ENCODE data around the gene KRTAP5-3.

KRTAP5-3 gene

DNA sequence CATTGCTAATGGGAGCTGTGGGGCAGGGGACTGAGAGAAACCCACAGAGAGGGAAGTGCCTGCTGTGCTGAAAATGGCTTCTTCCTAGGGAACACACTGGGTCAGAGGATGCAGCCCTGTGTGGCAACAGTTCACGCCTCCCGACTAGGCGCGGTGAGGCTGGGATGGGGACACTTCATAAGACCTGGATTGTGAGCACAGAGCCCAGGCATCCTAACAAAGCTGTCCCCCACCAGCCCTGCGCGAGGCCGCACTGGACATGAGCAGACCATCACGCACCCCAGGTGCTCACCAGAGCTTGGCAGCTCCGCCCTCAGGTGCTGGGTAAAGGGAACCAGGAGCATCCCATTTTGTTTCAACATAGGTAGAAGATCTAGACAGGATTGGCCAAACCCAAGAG, 15.5 kb upstream of the KRTAP5-3 start:
- TF ChIP-seq ZIC2 (tag by site-specific recombination; IDR thresholded peaks at IDR 0.05) (0 out of 2 replicates have a peak, but pooled peaks have one; percentile 21), ZNF324 (tag by site-specific recombination; IDR thresholded peaks at IDR 0.05) (no peak)
- Histone ChIP-seq H3K27ac (ENCODE audit: extremely low read depth, low read depth, low read length) (no peak overlapping the region), H3K9me3 (ENCODE audit: control insufficient read depth, insufficient read depth, low read depth, low read length) (no peaks in the 10 kb centered on the region), H3K4me3 (ENCODE audit: low read depth, low read length) (no peak overlapping the region), H3K36me3 (ENCODE audit: control insufficient read depth in 2 of 2, insufficient read depth in 1 of 2, low read length in 2 of 2) (no peaks in the 10 kb centered on the region), H3K4me1 (ENCODE audit: control insufficient read depth, insufficient read depth, low read length) (no peaks in the 10 kb centered on the region)
- POLR2A ChIA-PET: no interaction called here
- CTCF ChIA-PET: interaction anchor here (0.9 to 1.6 kb wide), 2 partner anchors 16 to 28 kb away, joined by 3 to 4 read pairs; no protein-coding TSS in a partner anchor

DNA sequence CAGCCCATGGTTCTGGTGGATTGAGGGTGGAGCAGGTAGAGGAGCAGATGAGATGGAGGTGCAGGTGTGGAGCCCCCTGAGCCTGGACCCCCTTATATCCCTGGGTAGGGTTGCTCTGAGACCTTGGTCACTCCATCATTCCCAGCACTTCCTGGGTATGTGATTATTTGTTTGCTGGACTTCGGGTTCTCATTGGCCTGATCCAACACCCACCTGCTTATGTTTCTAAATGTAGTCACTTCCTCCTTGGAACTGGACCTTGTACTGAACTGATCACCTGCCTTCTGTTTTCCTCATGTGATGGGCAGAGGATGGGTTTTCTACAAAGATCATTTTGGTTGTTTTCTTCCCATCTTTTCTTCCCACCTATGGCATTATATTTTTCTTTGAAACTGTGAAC, 13.8 kb upstream of the KRTAP5-3 start, which contains the start of gene KRTAP5-4:
KRTAP5-4 (minus strand) TSS at position 53 of the 400 bp plus-strand sequence; CDS start at position 8, 45 bp downstream.
- ChIA-PET POLR2A (no interaction called here), CTCF (interaction anchor here (0.8 kb wide), 1 partner anchor 9 kb away, joined by 3 read pairs; no protein-coding TSS in a partner anchor)
- no peak for TF ChIP-seq AEBP2 (tag by site-specific recombination; IDR thresholded peaks at IDR 0.05; ENCODE audit: borderline replicate concordance)
- H3K27ac ChIP-seq (ENCODE audit: extremely low read depth, low read depth, low read length): no peak within 1 kb of the TSS
- H3K9me3 ChIP-seq (ENCODE audit: control insufficient read depth, insufficient read depth, low read depth, low read length): no peaks in the 10 kb centered on the region
- H3K4me3 ChIP-seq (ENCODE audit: low read depth, low read length): no peak within 1 kb of the TSS
- H3K36me3 ChIP-seq (ENCODE audit: control insufficient read depth in 2 of 2, insufficient read depth in 1 of 2, low read length in 2 of 2): no peaks in the 10 kb centered on the region
- no peaks in the 10 kb centered on the region for H3K4me1 ChIP-seq (ENCODE audit: control insufficient read depth, insufficient read depth, low read length)

GRCh38 chr11:1619449-1619848, 11.2 kb upstream of the KRTAP5-3 start:
- CTCF ChIA-PET: interaction anchor here (0.8 to 2.0 kb wide), 5 partner anchors 9 to 24 kb away, joined by 3 to 5 read pairs (median 4); partner anchors contain the start of gene KRTAP5-5
- H3K27ac ChIP-seq (ENCODE audit: extremely low read depth, low read depth, low read length): no peak overlapping the region
- POLR2A ChIA-PET: no interaction called here
- TF ChIP-seq ZFHX2 (tag by site-specific recombination; conservative IDR thresholded peaks at IDR 0.05) (peak; percentile 56), EGR2 (tag by site-specific recombination; IDR thresholded peaks at IDR 0.05; ENCODE audit: low read depth) (peak; percentile 78), ZNF560 (tag by site-specific recombination; IDR thresholded peaks at IDR 0.05; ENCODE audit: borderline replicate concordance) (no peak), ZBTB20 (tag by site-specific recombination; IDR thresholded peaks at IDR 0.05) (no peak)
- no peaks in the 10 kb centered on the region for H3K36me3 ChIP-seq (ENCODE audit: control insufficient read depth in 2 of 2, insufficient read depth in 1 of 2, low read length in 2 of 2)
- no peak overlapping the region for H3K4me3 ChIP-seq (ENCODE audit: low read depth, low read length)
- H3K4me1 ChIP-seq (ENCODE audit: control insufficient read depth, insufficient read depth, low read length): no peaks in the 10 kb centered on the region
- no peaks in the 10 kb centered on the region for H3K9me3 ChIP-seq (ENCODE audit: control insufficient read depth, insufficient read depth, low read depth, low read length)

- ChIA-PET CTCF (interaction anchor here (0.5 to 2.6 kb wide), 2 partner anchors 9 to 20 kb away, joined by 6 to 13 read pairs; partner anchors contain the start of gene KRTAP5-2), POLR2A (no interaction called here)
- Histone ChIP-seq H3K4me3 (ENCODE audit: low read depth, low read length) (no peak overlapping the region), H3K36me3 (ENCODE audit: control insufficient read depth in 2 of 2, insufficient read depth in 1 of 2, low read length in 2 of 2) (no peaks in the 10 kb centered on the region), H3K4me1 (ENCODE audit: control insufficient read depth, insufficient read depth, low read length) (no peaks in the 10 kb centered on the region), H3K9me3 (ENCODE audit: control insufficient read depth, insufficient read depth, low read depth, low read length) (no peaks in the 10 kb centered on the region), H3K27ac (ENCODE audit: extremely low read depth, low read depth, low read length) (no peak overlapping the region)
- TF ChIP-seq ZNF707 (tag by site-specific recombination; IDR thresholded peaks at IDR 0.05): no peak
- no peak for TF ChIP-seq ZNF211 (tag by site-specific recombination; IDR thresholded peaks at IDR 0.05; ENCODE audit: low read depth)
- TF ChIP-seq OSR2 (tag by site-specific recombination; IDR thresholded peaks at IDR 0.05): no peak
- no peak for TF ChIP-seq ZSCAN18 (tag by site-specific recombination; IDR thresholded peaks at IDR 0.05)
- TF ChIP-seq ZNF701 (tag by site-specific recombination; IDR thresholded peaks at IDR 0.05): no peak
- TF ChIP-seq ZNF398 (tag by site-specific recombination; IDR thresholded peaks at IDR 0.05): no peak
These were observed 10.0 kb upstream of the KRTAP5-3 start for GRCh38 chr11:1618231-1618630.

All from HEK293 (cell line).